Mesothelial cell of epicardium (in vitro differentiated cells): ENCODE measurements around the gene PARD3B. TPM values are rescaled to one million over a fixed set of nuclear protein-coding genes. Genes with fewer than 3 reads are reported as not detected.

ENCODE experiments used
- DNase-seq, 2 experiments: peaks; one replicate each; pipeline ENCODE4 v3.0.0; 2021; ENCODE audit warnings: low spot score in 2 of 2; ENCODE audit not compliant: unreplicated experiment in 2 of 2
- H3K27ac Mint-ChIP-seq: 2 replicates; pipeline ENCODE4 v1.8.0; 2021; ENCODE audit warnings: mixed read lengths
- H3K27me3 Mint-ChIP-seq: 2 replicates; pipeline ENCODE4 v1.8.0; 2021; ENCODE audit warnings: low read depth, mixed read lengths
- H3K36me3 Mint-ChIP-seq: 2 replicates; pipeline ENCODE4 v1.8.0; 2021; ENCODE audit warnings: mixed read lengths
- H3K4me1 Mint-ChIP-seq: 2 replicates; pipeline ENCODE4 v1.8.0; 2021; ENCODE audit warnings: mixed read lengths
- H3K4me3 Mint-ChIP-seq: 2 replicates; pipeline ENCODE4 v1.8.0; 2021; ENCODE audit warnings: mild to moderate bottlenecking, moderate library complexity, mixed read lengths
- H3K9me3 Mint-ChIP-seq: 2 replicates; pipeline ENCODE4 v1.8.0; 2021; ENCODE audit warnings: mixed read lengths
- total RNA-seq: library from RNA; stranded (reverse); gene quantifications from 3 replicates; pipeline ENCODE4 v1.2.1, GENCODE V29; 2021
- TF ChIP-seq, protein P1 (sequence below): fragments of 200-600 bp; sonication (generic); IDR thresholded peaks from one replicate; pipeline ENCODE4 v1.5.0; 2021; ENCODE audit warnings: antibody characterized with exemption; ENCODE audit not compliant: unreplicated experiment

Gene PARD3B
- total RNA-seq, 1 donor from 2014 or later, result 23.4 TPM

DNA sequence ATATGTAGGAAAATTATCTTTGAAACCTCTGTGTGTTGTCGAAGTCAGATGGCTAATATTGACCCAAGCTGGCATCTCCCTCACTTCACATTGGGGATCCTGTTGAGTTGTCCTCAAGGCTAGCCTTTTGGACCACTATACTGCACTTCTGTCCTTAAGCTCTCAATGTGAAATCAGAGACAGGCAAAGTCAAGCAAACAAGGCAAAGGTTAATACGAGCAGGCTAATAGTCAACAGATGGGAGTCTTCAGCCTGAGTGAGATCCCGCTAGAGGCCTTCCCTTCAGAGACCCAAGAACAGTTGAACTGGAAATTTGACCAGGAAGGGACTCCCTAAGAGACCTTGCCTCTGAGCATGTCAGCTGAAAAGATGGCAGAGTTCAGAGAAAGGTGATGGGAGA, 475.4 kb downstream of the PARD3B start:
- no peak overlapping the region for H3K4me3 Mint-ChIP-seq
- TF ChIP-seq, protein P1, sequence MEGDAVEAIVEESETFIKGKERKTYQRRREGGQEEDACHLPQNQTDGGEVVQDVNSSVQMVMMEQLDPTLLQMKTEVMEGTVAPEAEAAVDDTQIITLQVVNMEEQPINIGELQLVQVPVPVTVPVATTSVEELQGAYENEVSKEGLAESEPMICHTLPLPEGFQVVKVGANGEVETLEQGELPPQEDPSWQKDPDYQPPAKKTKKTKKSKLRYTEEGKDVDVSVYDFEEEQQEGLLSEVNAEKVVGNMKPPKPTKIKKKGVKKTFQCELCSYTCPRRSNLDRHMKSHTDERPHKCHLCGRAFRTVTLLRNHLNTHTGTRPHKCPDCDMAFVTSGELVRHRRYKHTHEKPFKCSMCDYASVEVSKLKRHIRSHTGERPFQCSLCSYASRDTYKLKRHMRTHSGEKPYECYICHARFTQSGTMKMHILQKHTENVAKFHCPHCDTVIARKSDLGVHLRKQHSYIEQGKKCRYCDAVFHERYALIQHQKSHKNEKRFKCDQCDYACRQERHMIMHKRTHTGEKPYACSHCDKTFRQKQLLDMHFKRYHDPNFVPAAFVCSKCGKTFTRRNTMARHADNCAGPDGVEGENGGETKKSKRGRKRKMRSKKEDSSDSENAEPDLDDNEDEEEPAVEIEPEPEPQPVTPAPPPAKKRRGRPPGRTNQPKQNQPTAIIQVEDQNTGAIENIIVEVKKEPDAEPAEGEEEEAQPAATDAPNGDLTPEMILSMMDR, result no peak
- peaks cover 16% of the 10 kb centered on the region for H3K4me1 Mint-ChIP-seq
- no peak overlapping the region for H3K27ac Mint-ChIP-seq
- H3K36me3 Mint-ChIP-seq, result no peaks in the 10 kb centered on the region
- H3K27me3 Mint-ChIP-seq, result no peaks in the 10 kb centered on the region
- no peak for DNase-seq
- H3K9me3 Mint-ChIP-seq, result peaks cover 9% of the 10 kb centered on the region

DNA sequence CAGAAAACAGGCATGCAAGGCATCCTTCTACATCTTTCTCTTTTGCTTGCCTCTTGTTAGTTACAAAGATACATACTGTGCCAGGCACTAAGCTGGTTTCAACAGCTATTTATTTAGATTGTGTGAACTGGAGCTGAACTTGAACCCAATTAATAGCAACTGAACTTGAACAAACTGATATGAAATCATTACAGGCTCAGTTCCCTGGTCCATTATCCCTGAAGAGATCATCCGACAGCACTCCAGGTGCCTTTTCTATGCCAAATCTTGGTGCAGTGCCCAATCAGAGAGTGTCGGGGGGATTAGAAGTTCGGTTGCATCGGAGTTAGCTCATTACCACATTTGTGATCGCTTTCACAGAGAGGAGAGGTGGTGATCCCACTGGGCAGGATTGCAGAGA, 477.6 kb downstream of the PARD3B start:
- Mint-ChIP-seq H3K4me3 (no peak overlapping the region), H3K27ac (no peak overlapping the region), H3K4me1 (peaks cover 18% of the 10 kb centered on the region), H3K9me3 (peaks cover 9% of the 10 kb centered on the region), H3K36me3 (no peaks in the 10 kb centered on the region), H3K27me3 (no peaks in the 10 kb centered on the region)
- no peak for DNase-seq
- TF ChIP-seq, protein P1, result no peak

DNA sequence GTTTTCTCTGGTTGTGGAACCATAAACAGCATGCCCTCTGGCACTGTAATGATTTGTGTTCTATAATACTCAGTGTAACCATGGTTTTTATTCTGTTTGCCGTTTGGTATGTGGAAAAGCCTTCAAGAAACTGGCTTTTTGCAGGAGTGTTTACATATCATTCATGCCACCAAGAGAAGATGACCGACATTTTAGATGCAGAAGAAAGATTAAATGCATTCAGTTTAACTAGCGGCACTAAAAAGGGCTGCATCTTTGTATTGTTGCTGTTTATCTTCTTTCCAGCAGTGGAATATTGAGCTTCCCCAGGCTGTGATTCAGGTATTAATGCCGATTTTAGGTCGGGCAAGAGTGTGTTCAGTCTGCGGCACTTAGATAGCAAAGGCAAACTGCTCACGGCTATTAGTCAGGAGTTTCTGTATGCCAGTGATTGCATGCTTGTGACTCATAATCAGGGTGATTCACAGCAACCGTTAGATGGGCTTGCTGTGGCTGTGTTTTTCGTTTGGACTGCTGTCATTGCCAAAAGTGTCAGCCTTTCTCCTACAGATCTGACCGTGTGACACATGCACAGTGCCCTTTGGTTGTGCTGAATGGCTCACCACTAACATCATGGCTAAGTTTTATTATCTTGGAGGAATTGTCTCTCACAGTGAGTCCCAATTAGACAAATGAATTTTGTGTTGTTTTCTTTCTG, 479.7 kb downstream of the PARD3B start:
- H3K27ac Mint-ChIP-seq, result peak overlapping the region; percentile 18
- H3K27me3 Mint-ChIP-seq, result no peaks in the 10 kb centered on the region
- TF ChIP-seq, protein P1, result no peak
- no peak for DNase-seq
- H3K9me3 Mint-ChIP-seq, result no peaks in the 10 kb centered on the region
- peak overlapping the region; percentile 16 for H3K4me3 Mint-ChIP-seq
- H3K36me3 Mint-ChIP-seq, result no peaks in the 10 kb centered on the region
- H3K4me1 Mint-ChIP-seq, result peaks cover 18% of the 10 kb centered on the region

DNA sequence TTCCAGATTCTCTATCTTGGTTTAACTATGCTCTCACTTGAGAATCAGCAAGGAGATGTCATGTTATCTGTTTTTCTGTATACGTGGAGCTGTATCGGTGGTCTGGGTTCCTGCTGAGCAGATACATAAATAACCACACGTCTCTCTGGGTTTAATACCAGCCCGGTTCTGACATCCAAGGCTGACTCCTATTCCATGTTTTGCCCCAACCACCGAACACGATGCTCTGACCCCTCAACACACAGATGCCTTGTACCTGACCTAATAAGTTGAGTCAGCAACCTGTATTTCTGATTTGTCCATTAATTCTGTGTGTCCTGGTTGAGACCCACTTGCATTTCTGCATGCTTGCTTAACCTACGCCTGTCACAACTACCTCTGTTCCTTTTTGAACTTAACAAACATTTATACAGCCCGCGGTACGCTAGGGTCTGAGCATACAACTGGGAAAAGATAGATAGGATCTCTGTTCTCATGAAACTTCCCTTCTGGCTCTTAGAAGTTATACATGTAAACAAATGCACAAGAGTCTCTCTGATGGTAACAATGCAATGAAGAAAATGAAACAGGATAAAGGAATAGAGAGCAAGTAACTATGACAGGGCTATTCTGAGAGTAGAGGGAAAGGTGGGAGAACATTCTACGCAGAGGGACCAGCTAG, 480.4 kb downstream of the PARD3B start:
- Mint-ChIP-seq H3K36me3 (no peaks in the 10 kb centered on the region), H3K4me3 (no peak overlapping the region), H3K27ac (peak overlapping the region; percentile 4), H3K9me3 (no peaks in the 10 kb centered on the region), H3K4me1 (peaks cover 18% of the 10 kb centered on the region), H3K27me3 (no peaks in the 10 kb centered on the region)
- no peak for DNase-seq
- TF ChIP-seq, protein P1, result no peak

DNA sequence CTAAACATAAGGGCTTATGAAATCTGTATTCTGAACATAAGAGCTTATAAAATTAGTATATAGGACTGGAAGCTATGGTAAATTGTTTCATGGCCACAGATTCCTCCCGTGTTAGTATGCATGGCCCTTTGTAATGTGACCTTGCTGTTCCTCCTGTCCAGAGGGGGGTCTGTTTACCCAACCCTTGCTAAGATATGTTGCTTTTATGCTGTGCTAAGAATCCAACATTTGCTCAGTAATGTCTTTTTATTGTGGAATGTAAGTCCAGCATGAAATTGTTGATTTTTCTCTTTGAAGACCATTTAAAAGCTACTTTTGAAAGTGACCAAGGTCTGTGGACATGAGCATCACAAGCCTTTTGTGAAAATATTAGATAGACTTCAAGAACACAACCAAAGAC, 485.4 kb downstream of the PARD3B start:
- DNase-seq, result no peak
- Mint-ChIP-seq H3K4me1 (peaks cover 15% of the 10 kb centered on the region), H3K27ac (no peak overlapping the region), H3K36me3 (no peaks in the 10 kb centered on the region), H3K9me3 (no peaks in the 10 kb centered on the region), H3K4me3 (no peak overlapping the region), H3K27me3 (no peaks in the 10 kb centered on the region)
- TF ChIP-seq, protein P1, result no peak
